Measurements from ENCODE around the gene SIRPG.

DNA sequence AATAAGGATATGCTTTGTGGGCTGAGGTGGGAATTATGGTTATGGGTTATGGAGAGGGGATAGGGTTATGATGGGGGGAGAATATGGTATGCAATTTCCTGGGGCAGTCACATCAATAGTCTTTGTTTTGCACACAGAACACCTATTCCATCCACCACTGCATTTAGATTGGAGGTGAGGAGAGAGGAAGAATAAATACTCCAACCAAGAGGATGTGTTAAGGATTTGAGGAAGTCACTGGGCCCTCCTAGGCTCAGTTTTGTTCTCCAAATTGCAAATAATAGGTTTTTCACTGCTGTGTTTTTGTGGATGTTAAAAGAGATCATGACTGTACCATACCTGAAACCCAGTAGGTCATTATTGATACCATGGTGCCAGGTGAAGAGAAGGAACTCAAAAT, 29.5 kb upstream of the SIRPG start:
- TF ChIP-seq ZSCAN30 (tag by site-specific recombination; IDR thresholded peaks at IDR 0.05) (no peak), ZNF2 (tag by site-specific recombination; IDR thresholded peaks at IDR 0.05) (no peak), YY1 (tag by site-specific recombination; IDR thresholded peaks at IDR 0.05) (no peak), ZNF549 (tag by site-specific recombination; IDR thresholded peaks at IDR 0.05) (no peak), ZNF837 (tag by site-specific recombination; IDR thresholded peaks at IDR 0.05) (no peak), SP2 (tag by site-specific recombination; IDR thresholded peaks at IDR 0.05) (no peak)
